Measurements from ENCODE around the gene TDRD7. TPM values are rescaled to one million over a fixed set of nuclear protein-coding genes. Genes with fewer than 3 reads are reported as not detected.

The TDRD7 gene
- total RNA-seq, 1 donor from 2014 or later: 4.1 TPM

DNA sequence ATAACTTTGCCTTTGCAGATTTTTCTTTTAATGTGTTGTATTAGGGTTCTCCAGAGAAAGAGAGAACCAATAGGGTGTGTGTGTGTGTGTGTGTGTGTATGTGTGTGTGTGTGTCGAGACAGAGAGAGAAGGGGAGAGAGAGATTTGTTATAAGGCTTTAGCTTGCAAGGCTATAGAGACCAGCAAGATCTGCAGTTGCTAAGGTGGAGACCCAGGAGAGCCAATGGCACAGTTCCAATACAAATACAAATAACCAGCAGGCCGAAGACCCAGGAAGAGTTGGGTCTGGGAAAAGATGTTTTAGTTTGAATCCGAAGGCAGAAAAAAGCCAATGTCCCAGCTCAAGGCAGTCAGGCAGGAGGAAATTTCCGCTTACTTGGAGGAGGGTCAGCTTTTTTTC is 112.5 kb downstream of the TDRD7 start:
- ATAC-seq (peak; percentile 19), DNase-seq (ENCODE audit: low spot score) (no peak)

DNA sequence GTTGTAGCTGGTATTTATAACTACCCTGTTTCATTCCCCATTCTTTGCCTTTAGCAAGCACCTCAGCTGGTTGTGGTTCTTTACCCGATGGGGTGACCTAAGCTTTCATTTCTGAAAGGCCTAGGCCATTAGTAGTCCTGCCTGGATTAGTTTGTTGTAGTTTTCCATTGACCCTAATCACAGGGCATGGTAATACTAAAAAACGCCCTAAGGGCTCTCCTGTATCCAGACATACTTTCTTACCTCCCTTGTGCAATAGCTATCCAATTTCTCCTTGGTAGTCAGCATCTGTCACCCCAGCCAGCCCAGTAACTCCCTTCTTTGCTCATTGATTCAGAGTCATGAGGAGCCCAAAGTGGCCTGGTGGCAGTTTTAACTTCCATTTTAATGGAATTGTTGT is 113.6 kb downstream of the TDRD7 start:
- DNase-seq (ENCODE audit: low spot score) (no peak), ATAC-seq (no peak)

DNA sequence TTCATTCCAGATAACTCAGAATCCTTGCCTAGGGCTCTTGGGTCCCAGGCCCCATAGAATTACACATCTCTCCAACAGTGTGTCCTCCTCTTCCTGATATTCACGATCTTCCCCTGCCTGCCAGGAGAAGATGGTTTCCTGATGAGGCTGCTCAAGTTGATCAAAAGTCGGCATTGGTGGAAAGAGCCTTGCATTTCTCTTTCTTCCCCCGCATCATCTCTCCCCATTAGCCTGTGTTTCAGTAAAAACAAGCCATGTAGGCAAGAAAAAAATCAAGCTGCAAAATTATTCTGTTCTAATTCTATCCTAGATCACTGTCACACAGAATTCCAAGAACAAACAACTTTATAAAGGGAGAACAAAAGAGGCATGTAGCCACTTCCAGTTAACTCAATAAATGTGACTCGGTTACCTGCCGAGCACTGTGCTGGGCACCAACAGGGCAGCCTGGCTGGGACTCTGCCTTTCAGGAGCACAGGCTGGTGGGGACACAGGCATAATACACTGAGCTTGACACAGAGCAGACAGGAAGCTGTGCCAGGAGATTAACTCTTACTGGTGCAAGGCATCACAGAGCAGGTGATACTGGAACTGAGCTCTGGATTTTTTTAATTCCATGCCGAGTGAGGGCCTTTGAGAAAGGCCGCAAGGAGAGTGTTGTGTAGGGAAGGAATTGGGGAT is 115.1 kb downstream of the TDRD7 start:
- no peak for DNase-seq (ENCODE audit: low spot score)
- no peak for ATAC-seq

DNA sequence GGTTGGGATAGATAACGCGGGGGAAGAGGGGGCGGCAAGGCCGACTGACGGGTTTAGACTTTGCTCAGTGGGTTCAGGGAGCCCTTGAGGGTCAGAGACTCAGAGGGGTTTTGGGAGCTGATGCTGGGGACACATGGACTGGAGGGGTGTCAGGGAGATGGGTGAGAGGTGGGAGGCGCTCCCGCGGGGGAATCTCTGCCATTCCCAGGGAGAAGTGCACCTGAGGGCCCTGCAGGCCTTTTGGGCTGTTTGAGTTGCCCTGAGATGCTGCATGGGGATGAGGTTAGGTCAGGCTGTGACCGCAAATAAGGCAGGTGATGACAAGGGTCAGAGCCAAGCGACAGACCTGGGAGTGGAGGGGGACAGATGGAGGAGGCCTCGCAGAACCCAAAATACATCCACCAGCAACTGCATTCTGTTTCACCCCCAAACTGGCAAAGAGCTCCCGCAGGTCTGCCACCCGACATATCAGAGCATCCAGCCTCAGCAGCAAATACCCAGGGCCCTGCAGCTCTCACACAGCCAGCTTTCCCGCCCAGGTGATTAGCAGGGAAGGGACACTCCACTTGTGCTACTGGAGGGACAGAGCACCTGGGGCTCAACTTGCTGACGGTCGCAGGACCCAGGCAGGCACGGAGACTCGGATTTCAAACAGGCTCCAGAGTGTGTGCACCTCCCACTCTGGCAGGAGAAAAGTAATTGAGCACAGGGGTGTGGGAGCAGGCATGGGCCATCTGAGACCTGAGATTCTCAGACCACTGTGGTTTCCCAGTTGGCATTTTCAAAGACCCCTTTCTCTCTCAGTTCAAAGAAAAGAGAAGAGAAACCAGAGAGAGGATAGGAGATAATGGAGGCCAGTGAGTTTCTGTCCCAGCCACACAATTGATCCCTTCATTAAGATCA is 116.0 kb downstream of the TDRD7 start:
- DNase-seq (ENCODE audit: low spot score) (no peak), ATAC-seq (no peak)

DNA sequence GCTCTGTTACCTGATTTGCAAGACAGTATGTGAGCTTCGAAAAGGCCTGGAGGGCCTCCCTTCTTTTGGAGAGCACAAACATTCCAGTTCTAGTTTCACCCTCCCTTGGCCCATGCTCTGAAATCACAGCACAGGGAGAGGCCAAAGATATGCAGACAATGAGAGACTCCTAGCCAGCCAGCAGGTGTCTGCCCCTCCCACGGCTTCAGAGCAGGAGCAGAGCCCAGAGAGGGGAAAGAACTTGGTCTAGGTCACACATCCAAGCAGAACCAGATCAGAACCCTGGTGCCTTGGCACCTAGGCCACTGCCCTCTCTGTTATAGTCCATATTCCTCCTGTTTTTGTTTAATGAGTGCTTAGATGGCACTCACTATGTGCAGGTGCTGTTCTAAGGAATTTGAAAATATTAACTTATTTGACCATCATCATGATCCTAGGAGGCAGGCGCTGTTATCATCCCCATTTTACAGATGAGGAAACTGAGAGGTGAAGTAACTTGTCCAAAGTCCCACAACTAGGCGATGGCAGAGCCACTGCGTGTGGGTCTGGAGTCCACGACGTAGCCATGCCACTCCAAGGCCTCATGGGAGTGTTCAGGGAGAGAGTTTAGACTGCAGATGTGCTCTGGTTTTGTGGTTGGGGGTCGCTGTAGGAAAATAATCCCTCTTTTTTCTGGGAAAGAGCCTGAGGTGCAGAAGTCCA is 116.8 kb downstream of the TDRD7 start:
- no peak for DNase-seq (ENCODE audit: low spot score)
- peak; percentile 37 for ATAC-seq

DNA sequence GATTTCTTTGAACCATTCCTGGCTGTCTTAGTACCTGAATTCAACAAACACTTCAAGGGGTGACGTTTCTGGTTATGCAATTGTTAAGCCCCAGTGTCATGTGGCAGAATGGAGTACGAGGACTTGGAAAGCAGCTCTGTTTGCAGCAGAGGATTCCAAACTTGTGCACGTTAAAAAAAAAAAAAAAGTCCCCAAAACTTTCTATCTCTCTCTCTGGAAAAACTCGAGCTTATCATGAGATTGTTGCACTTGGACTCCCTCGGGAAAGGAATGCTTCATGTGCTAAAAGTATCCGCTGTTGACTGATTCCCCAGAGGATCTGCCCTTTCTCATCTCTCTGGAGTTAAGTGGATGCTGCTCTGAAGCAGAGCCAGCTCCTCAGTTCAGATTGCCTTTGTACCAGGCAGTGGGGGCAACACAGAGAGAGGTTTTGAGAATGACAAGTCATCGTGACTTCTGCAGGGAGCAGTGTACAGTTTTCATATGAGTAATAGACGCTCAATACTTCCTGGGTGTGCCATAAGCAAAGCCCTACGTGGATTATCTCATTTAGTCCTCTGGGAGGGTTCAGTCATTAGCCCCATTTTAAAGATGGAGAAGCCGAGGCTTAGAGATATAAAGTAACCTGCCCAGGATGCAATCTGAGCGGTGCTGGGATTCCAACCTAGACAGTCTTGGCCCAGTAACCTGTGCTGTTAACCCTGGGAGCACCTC is 117.6 kb downstream of the TDRD7 start:
- no peak for DNase-seq (ENCODE audit: low spot score)
- no peak for ATAC-seq

DNA sequence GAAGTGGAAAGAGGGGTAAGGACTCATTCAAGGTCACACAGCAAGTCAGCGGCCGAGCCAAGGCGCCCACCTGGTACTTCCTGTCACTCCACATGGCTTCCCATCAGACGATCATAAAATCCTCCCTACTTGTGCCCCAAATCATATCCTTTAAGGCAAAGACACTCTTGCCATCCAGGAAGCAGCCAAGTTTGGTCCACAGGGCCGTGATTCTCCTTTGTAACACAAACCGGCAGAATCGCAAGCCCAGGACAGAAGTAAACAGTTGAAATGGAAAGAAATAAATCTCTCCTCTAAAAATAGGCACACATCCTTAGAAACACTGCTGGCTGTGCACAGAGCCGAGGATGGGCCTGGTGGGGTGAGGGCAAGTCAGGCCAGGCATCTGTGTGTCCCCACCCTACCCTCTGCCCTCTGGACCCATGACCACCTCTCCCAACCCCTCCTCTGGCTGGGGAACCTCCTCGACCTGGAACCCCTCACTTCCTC is 120.0 kb downstream of the TDRD7 start:
- DNase-seq (ENCODE audit: low spot score) (no peak), ATAC-seq (no peak)

DNA sequence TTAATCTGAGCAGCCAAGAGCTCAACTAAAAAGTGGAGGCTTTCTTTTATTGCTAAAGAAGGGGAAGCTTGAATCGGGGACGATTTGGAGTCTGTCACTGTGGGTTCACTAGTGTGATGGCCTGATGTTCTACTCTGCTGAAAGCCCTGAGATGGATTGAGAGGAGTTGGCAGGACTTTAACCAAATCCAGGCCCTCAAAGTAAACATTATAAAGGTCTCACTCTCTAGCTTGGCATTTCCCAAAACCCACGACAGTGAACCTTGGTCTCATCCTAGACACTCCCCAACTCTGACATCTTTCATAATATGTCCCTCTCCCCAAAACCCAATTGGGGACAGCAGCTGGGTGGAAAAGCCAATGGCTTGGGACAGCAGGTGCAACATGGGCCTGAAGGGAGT is 122.3 kb downstream of the TDRD7 start:
- ATAC-seq (peak; percentile 75), DNase-seq (ENCODE audit: low spot score) (no peak)

DNA sequence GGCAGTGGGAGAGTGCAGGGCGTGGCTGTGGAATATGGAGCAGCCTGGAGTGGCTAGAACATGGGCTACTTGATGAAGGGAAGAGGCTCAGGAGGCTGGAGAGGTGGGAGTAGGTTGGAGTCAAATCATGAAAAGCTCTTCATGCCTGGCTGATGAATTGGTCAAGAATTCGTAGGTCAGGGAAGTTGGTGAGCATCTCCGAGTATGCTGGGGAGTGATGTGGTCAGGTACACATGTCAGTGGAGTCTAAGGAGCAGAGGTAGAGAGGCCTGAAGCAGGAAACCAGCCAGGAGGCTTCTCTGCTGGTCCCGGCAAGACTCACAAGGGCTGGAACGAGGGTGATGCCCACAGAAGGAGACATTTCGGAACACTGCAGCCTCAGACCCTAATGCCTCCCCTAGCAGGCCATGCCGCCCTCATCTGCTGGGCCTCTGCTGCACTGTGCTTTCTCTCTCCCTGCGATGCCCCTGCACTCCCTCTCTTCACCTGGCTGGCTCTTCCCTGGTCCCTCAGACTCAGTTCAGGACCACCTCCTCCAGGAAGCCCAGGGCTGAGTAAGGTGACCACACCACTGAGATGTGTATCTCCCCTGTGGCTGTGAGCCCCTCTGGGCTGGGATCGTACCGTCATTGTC is 123.2 kb downstream of the TDRD7 start:
- no peak for ATAC-seq

DNA sequence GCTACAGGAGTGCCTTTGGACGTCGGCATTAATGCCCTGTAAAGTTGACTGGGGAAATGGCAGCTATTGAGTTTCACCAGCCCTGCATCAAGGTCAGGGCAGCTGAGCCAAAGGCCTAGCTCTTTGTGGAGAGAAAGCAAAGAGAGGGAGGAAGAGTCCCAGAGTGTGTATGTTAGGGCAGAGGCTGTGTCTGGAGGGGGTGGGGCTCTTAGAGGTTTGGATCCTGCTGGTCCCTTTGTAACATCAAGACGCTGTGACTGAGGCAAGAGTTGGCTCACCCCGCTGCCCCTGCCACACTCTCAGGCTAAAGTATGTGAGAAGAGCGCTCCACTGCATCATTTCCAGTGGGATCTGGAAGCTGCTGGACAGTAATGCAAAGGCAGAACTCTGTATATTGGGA is 123.9 kb downstream of the TDRD7 start:
- DNase-seq (ENCODE audit: low spot score) (no peak), ATAC-seq (no peak)

More for the DNA sequence above, 123.2 kb downstream of the TDRD7 start:
- DNase-seq (ENCODE audit: low spot score): no peak

DNA sequence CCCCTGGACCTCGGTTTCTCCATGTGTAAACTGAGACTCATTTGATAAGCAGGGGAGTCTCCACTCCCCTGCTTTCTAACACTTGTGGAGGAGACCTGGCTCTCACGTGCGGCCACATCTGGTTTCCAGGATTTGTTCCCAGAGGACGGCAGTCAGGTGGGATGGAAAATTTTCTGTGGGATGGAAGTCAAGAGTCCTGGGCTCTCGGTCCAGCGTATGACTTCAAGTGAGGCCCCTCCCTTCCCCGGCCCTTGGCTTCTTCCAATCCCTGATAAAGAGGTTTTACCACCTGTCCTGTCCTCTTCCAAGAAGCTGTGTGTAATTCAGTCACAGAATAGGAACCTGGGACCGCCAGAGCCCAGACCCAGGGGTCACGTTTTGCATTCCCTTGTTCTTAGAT is 124.6 kb downstream of the TDRD7 start:
- no peak for ATAC-seq

DNA sequence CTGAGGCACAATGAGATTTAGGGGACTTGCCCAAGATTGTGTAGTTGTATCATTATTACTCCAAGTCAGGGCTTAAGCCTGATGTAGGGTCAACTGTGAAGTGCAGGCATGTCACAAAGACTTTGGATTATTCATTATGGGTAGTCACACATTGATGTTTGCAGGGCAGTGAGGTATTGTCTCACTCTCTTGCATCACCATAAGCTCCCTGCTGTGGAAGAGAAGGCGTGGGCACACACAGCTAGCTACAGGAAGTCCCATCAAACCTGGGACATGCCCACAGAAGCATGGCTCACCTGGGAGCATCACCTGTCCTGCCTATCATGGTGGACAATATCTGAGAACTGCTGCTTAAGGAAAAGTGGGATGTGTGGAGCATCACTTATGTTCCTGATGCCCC is 131.7 kb downstream of the TDRD7 start:
- DNase-seq (ENCODE audit: low spot score) (no peak), ATAC-seq (no peak)

More for the DNA sequence above, 124.6 kb downstream of the TDRD7 start:
- DNase-seq (ENCODE audit: low spot score): no peak

DNA sequence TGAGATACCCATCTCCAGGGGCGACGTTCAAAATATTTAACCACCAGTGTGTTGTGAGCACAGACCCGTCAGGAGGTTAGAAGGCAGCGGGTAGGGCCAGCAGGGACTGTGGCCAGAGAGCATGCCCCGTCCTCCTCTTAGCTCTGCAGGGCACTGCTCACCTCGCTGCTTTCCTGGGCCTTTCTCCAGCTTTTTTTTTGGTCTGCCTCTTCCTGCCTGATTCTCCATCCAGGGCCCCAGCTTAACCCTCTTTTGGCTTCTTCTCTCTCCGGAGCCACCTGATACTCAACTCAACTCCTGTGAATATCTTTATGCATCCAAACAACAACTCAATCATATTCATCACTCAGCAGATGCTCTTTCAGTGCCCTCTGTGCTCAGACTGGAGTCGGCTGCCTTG is 133.6 kb downstream of the TDRD7 start:
- ATAC-seq (peak; percentile 19), DNase-seq (ENCODE audit: low spot score) (no peak)

Other genes starting within 250 kb of the TDRD7 start
- gene CCDC180, start 104.4 kb upstream of the TDRD7 start, total RNA-seq: 1.1 TPM
- gene TMOD1, start 89.6 kb downstream of the TDRD7 start, total RNA-seq: 10.6 TPM
- gene TSTD2, start 221.3 kb downstream of the TDRD7 start, total RNA-seq: 8.1 TPM
- gene NCBP1, start 221.7 kb downstream of the TDRD7 start, total RNA-seq: 15.5 TPM